ENCODE results near the gene HM13.

- TF ChIP-seq CTCF (IDR thresholded peaks at IDR 0.05) (no peak), BHLHE40 (IDR thresholded peaks at IDR 0.05; ENCODE audit: low read depth, low read length) (no peak), TP53 (CRISPR knock-in tag; IDR thresholded peaks at IDR 0.05) (no peak), MAX (IDR thresholded peaks at IDR 0.05) (no peak), HEYL (CRISPR knock-in tag; IDR thresholded peaks at IDR 0.05) (no peak), MYC (IDR thresholded peaks at IDR 0.05; ENCODE audit: borderline replicate concordance, low read length) (no peak), CEBPB (IDR thresholded peaks at IDR 0.05) (no peak), CHD2 (IDR thresholded peaks at IDR 0.05; ENCODE audit: low read length, partially characterized antibody) (no peak), ZFP36 (IDR thresholded peaks at IDR 0.05; ENCODE audit: borderline replicate concordance, partially characterized antibody) (no peak), PHF8 (IDR thresholded peaks at IDR 0.05; ENCODE audit: borderline replicate concordance, low read depth) (no peak)
Measured at GRCh38 chr20:31570021-31570463, 55.8 kb downstream of the HM13 start.

Data from A549 (cell line).